Nephron (organoid): ENCODE results near the gene BANF2.
A peak's percentile ranks its signal among the peaks of the same experiment; 100 is the strongest.
"Not testable (repeated sequence)": the region's sequence is repeated elsewhere in the genome, so short reads cannot be mapped to it uniquely, and the experiment has no call there.

Source experiments
- H3K27ac Mint-ChIP-seq, 3 experiments: 2 replicates each; pipeline ENCODE4 v1.8.0; 2020; ENCODE audit warnings: mixed read lengths in 3 of 3, mild to moderate bottlenecking in 2 of 3, moderate library complexity in 1 of 3
- H3K27me3 Mint-ChIP-seq: 2 replicates; pipeline ENCODE4 v1.8.0; 2021; ENCODE audit warnings: low read depth, mild to moderate bottlenecking, moderate library complexity, mixed read lengths
- H3K36me3 Mint-ChIP-seq: 2 replicates; pipeline ENCODE4 v1.8.0; 2020; ENCODE audit warnings: low read depth, mixed read lengths
- H3K4me1 Mint-ChIP-seq: 2 replicates; pipeline ENCODE4 v1.8.0; 2020; ENCODE audit warnings: mixed read lengths
- H3K4me3 Mint-ChIP-seq, 3 experiments: 2 replicates each; pipeline ENCODE4 v1.8.0; 2020; ENCODE audit warnings: mild to moderate bottlenecking in 3 of 3, mixed read lengths in 3 of 3, moderate library complexity in 2 of 3
- H3K9me3 Mint-ChIP-seq: 2 replicates; pipeline ENCODE4 v1.8.0; 2020; ENCODE audit warnings: mixed read lengths
- TF ChIP-seq, protein P1 (sequence below), 3 experiments: fragments of 200-600 bp; sonication (generic); IDR thresholded peaks; one replicate each; pipeline ENCODE4 v1.5.0; 2021; ENCODE audit warnings: antibody characterized with exemption in 3 of 3; ENCODE audit not compliant: unreplicated experiment in 3 of 3

Gene BANF2

GRCh38 chr20:17657898-17658647, 41.7 kb upstream of the BANF2 start:
- Mint-ChIP-seq H3K4me1 (peaks cover 71% of the 10 kb centered on the region), H3K36me3 (peaks cover 70% of the 10 kb centered on the region), H3K4me3 (no peak overlapping the region), H3K27ac (peak overlapping the region in 2 of 3 experiments; percentile 39 to 62), H3K9me3 (no peaks in the 10 kb centered on the region), H3K27me3 (no peaks in the 10 kb centered on the region)
- TF ChIP-seq, protein P1, sequence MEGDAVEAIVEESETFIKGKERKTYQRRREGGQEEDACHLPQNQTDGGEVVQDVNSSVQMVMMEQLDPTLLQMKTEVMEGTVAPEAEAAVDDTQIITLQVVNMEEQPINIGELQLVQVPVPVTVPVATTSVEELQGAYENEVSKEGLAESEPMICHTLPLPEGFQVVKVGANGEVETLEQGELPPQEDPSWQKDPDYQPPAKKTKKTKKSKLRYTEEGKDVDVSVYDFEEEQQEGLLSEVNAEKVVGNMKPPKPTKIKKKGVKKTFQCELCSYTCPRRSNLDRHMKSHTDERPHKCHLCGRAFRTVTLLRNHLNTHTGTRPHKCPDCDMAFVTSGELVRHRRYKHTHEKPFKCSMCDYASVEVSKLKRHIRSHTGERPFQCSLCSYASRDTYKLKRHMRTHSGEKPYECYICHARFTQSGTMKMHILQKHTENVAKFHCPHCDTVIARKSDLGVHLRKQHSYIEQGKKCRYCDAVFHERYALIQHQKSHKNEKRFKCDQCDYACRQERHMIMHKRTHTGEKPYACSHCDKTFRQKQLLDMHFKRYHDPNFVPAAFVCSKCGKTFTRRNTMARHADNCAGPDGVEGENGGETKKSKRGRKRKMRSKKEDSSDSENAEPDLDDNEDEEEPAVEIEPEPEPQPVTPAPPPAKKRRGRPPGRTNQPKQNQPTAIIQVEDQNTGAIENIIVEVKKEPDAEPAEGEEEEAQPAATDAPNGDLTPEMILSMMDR (IDR thresholded peaks at IDR 0.05; ENCODE audit: unreplicated experiment in 3 of 3) = no peak

DNA sequence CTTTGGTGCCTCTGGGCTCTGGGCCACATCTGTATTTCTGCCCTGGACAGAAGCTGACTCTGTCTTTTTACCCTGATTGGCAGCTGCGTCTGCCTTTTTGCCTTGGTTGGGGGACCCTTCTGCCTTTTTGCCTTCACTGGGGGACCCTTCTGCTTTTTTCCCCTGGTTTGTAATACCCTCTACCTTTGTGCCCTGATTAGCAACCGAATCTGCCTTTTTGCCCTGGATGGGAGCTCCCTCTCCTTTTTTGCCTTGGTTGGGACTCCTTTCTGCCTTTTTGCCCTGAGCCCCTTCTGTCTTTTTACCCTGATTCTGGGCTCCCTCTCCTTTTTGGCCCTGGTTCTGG, 41.1 kb upstream of the BANF2 start:
- Mint-ChIP-seq H3K9me3 (no peaks in the 10 kb centered on the region), H3K27me3 (no peaks in the 10 kb centered on the region), H3K4me3 (no peak overlapping the region), H3K27ac (no peak overlapping the region), H3K36me3 (peaks cover 72% of the 10 kb centered on the region), H3K4me1 (peaks cover 74% of the 10 kb centered on the region)
- TF ChIP-seq, protein P1 (IDR thresholded peaks at IDR 0.05; ENCODE audit: unreplicated experiment in 3 of 3) = no peak

- not testable (repeated sequence) for H3K4me3 Mint-ChIP-seq, H3K27me3 Mint-ChIP-seq, H3K9me3 Mint-ChIP-seq, H3K27ac Mint-ChIP-seq
- Mint-ChIP-seq H3K4me1 (peaks cover 77% of the 10 kb centered on the region), H3K36me3 (peaks cover 68% of the 10 kb centered on the region)
These were observed 40.4 kb upstream of the BANF2 start for GRCh38 chr20:17659344-17659743.

DNA sequence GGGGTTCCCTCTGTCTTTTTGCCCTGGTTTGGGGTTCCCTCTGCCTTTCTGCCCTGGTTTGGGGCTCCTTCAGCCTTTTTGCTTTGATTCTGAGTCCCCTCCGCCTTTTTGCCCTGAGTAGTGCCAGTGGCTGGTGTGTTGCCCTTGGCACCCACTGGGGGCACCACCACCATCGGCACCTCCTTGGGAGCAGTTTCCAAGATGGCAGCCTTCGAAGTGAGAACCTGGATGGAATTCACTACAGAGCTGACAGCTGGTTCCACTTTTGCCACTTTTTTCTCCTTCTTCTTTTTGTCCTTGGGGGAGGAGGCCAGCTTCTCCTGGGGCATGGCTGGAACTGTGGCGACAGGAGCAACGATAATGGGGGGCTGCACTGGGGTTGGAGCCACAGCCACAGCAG, 40.0 kb upstream of the BANF2 start:
- H3K4me1 Mint-ChIP-seq = peaks cover 74% of the 10 kb centered on the region
- peaks cover 65% of the 10 kb centered on the region for H3K36me3 Mint-ChIP-seq
- no peak overlapping the region for H3K4me3 Mint-ChIP-seq
- TF ChIP-seq, protein P1 (IDR thresholded peaks at IDR 0.05; ENCODE audit: unreplicated experiment in 3 of 3) = no peak
- H3K27me3 Mint-ChIP-seq = no peaks in the 10 kb centered on the region
- peak overlapping the region; percentile 70 to 75 (median 72) for H3K27ac Mint-ChIP-seq
- no peaks in the 10 kb centered on the region for H3K9me3 Mint-ChIP-seq

GRCh38 chr20:17660667-17661066, 39.1 kb upstream of the BANF2 start:
- H3K36me3 Mint-ChIP-seq = peaks cover 65% of the 10 kb centered on the region

DNA sequence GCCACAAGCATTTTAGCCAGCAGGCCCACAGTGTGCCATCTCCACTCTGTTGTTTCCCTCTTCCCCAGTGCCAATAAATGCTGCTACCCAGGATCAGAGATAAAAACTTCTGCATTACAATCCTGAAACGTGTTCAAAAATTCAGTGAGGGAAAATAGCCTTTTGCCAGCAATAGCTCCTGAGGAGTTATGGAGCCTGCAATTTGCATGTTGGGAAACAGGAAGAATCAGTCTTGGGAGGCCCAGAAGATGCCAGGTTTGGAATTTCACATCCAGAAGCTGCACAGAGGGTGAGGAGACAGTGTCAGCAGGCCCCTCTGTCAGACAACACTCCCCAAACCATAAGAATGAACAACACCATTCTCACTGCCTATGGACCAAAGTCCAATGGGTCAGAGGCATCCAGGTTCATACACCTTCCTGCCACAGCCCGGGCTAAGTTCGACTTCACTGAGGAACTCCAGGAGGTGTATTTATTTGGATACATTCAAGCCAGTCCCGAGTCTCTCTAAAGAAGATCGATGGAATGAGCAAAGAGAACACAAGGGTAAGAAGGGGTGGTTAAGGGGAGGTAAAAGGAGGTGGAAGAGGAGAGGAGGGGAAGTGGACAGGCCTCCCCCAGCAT, 38.5 kb upstream of the BANF2 start:
- Mint-ChIP-seq H3K4me3 (no peak overlapping the region), H3K36me3 (peaks cover 64% of the 10 kb centered on the region), H3K27ac (peak overlapping the region; percentile 70 to 75 (median 72)), H3K27me3 (no peaks in the 10 kb centered on the region), H3K9me3 (no peaks in the 10 kb centered on the region), H3K4me1 (peaks cover 70% of the 10 kb centered on the region)
- TF ChIP-seq, protein P1 (IDR thresholded peaks at IDR 0.05; ENCODE audit: unreplicated experiment in 3 of 3) = no peak

More at GRCh38 chr20:17660667-17661066, 39.1 kb upstream of the BANF2 start:
- TF ChIP-seq, protein P1 (IDR thresholded peaks at IDR 0.05; ENCODE audit: unreplicated experiment in 3 of 3) = no peak
- Mint-ChIP-seq H3K27me3 (no peaks in the 10 kb centered on the region), H3K9me3 (no peaks in the 10 kb centered on the region), H3K4me1 (peaks cover 67% of the 10 kb centered on the region), H3K4me3 (no peak overlapping the region), H3K27ac (peak overlapping the region; percentile 70 to 75 (median 72))
